GM12878 (cell line): ENCODE results near the gene SELENOM.

ENCODE experiments used
- BCL11A ChIP-seq: IDR thresholded peaks from 2 replicates; pipeline ENCODE4 v1.6.1; 2011; ENCODE audit warnings: low read depth, low read length
- CREB1 ChIP-seq: IDR thresholded peaks from 2 replicates; pipeline ENCODE4 v1.6.1; 2012; ENCODE audit warnings: low read depth, mild to moderate bottlenecking, inconsistent platforms
- FOS ChIP-seq: IDR thresholded peaks from 3 replicates; pipeline ENCODE4 v1.6.1; 2011; ENCODE audit warnings: borderline replicate concordance; ENCODE audit not compliant: insufficient read length; ENCODE audit errors: extremely low read depth
- MEF2A ChIP-seq: IDR thresholded peaks from 2 replicates; pipeline ENCODE4 v1.6.1; 2011; ENCODE audit warnings: low read depth, mild to moderate bottlenecking, low read length, moderate library complexity; ENCODE audit not compliant: insufficient read depth
- MTA2 ChIP-seq: fragments of 450-650 bp; IDR thresholded peaks from 2 replicates; pipeline ENCODE4 v1.6.1; 2016; ENCODE audit warnings: low read depth, mild to moderate bottlenecking, moderate library complexity
- NR2F1 ChIP-seq: fragments of 450-650 bp; conservative IDR thresholded peaks from 2 replicates; pipeline ENCODE4 v1.6.1; 2017; ENCODE audit warnings: mild to moderate bottlenecking
- NRF1 ChIP-seq: conservative IDR thresholded peaks from 2 replicates; pipeline ENCODE4 v1.6.1; 2011; ENCODE audit warnings: mild to moderate bottlenecking, low read depth, low read length, improper control_type of control experiment
- POLR2A ChIP-seq: IDR thresholded peaks from 2 replicates; pipeline ENCODE4 v1.6.1; 2011; ENCODE audit warnings: low read depth, mild to moderate bottlenecking, low read length
- POLR2AphosphoS5 ChIP-seq: IDR thresholded peaks from 2 replicates; pipeline ENCODE4 v1.6.1; 2011; ENCODE audit warnings: mild to moderate bottlenecking, low read length, inconsistent platforms
- RAD21 ChIP-seq: IDR thresholded peaks from 2 replicates; pipeline ENCODE4 v1.6.1; 2011; ENCODE audit warnings: mild to moderate bottlenecking, low read depth, low read length, moderate library complexity; ENCODE audit not compliant: insufficient read depth
- RCOR1 ChIP-seq: conservative IDR thresholded peaks from 2 replicates; pipeline ENCODE4 v1.6.1; 2012; ENCODE audit warnings: low read depth, low read length, improper control_type of control experiment
- SMAD1 ChIP-seq: fragments of 450-650 bp; IDR thresholded peaks from 2 replicates; pipeline ENCODE4 v1.6.1; 2018; ENCODE audit warnings: mild to moderate bottlenecking, low read depth; ENCODE audit not compliant: partially characterized antibody
- WRNIP1 ChIP-seq: IDR thresholded peaks from 2 replicates; pipeline ENCODE4 v1.6.1; 2011; ENCODE audit warnings: low read depth, low read length, improper control_type of control experiment, borderline replicate concordance
- TF ChIP-seq, protein P1 (sequence below), 3 experiments: IDR thresholded peaks in 2 of 3; conservative IDR thresholded peaks in 1 of 3; 2 replicates each; pipeline ENCODE4 v1.5.1; 2011; ENCODE audit warnings: low read depth in 3 of 3, low read length in 3 of 3, mild to moderate bottlenecking in 3 of 3, control low read depth in 2 of 3, moderate library complexity in 2 of 3, inconsistent platforms in 1 of 3, mixed read lengths in 1 of 3; ENCODE audit not compliant: control insufficient read depth in 2 of 3, insufficient read depth in 1 of 3; ENCODE audit errors: extremely low read depth in 1 of 3

DNA sequence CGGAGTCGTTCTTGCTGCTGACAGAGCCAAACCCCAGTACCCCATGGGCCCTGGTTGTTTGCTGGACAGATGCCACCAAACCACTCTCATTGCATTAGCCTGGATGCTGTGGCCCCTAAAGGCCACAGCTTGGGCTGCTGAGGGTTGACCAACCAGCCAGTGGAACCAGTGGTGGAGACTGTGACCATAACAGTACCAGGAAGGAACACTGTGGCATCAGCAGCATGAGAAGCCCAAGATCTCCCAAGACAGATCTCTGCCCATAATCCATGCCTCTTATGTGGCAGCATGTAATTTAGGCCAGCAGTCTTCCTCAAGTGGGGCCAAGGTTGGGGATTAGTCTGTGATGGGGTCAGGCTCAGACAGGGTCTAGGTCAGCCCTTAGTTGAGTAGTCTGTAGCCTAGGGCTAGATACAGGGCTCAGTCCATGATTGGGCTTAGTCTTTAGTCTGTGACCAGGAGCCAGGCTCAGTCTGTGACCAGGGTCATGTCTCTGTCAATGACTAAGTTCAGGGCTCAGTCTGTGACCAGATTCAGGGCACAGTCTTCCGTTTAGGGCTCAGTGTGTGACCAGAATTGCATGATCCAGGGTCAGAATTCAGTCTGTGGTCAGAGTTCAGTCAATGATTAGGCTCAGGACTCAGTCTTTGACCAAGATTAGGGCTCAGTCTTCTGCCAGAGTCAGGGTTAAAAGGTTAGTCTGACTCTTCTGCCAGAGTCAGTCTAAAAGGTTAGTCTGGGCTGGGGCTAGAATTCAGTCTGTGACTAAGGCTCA lies 10.9 kb upstream of the SELENOM start:
- TF ChIP-seq SMAD1, result no peak
- no peak for TF ChIP-seq CREB1
- TF ChIP-seq, protein P1, sequence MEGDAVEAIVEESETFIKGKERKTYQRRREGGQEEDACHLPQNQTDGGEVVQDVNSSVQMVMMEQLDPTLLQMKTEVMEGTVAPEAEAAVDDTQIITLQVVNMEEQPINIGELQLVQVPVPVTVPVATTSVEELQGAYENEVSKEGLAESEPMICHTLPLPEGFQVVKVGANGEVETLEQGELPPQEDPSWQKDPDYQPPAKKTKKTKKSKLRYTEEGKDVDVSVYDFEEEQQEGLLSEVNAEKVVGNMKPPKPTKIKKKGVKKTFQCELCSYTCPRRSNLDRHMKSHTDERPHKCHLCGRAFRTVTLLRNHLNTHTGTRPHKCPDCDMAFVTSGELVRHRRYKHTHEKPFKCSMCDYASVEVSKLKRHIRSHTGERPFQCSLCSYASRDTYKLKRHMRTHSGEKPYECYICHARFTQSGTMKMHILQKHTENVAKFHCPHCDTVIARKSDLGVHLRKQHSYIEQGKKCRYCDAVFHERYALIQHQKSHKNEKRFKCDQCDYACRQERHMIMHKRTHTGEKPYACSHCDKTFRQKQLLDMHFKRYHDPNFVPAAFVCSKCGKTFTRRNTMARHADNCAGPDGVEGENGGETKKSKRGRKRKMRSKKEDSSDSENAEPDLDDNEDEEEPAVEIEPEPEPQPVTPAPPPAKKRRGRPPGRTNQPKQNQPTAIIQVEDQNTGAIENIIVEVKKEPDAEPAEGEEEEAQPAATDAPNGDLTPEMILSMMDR (IDR thresholded peaks at IDR 0.05 in 2 of 3, conservative IDR thresholded peaks at IDR 0.05 in 1 of 3; ENCODE audit: control insufficient read depth in 2 of 3, extremely low read depth in 1 of 3, insufficient read depth in 1 of 3, low read depth in 3 of 3, low read length in 3 of 3), result no peak
- TF ChIP-seq POLR2AphosphoS5, result no peak
- no peak for TF ChIP-seq WRNIP1
- no peak for TF ChIP-seq NR2F1
- no peak for TF ChIP-seq RCOR1
- TF ChIP-seq MTA2, result no peak
- TF ChIP-seq POLR2A, result no peak
- TF ChIP-seq NRF1, result no peak
- TF ChIP-seq MEF2A, result no peak
- no peak for TF ChIP-seq FOS
- TF ChIP-seq RAD21, result no peak
- no peak for TF ChIP-seq BCL11A
